GM12878 (cell line): ENCODE data around the gene KCNJ13. TPM values are rescaled to one million over a fixed set of nuclear protein-coding genes. Genes with fewer than 3 reads are reported as not detected.

ENCODE experiments used
- ATAC-seq: fragments of 200-7000 bp; cut with Tn5 transposase; 3 replicates; pipeline ENCODE4 v1.9.1; 2020; ENCODE audit warnings: mild to moderate bottlenecking, moderate library complexity
- BruUV-seq: library from RNA; stranded (reverse); fragments of 400-500 nt; replicated peaks from 2 replicates; lab custom pipeline; 2021; lab: Mats Ljungman, UMichigan
- CTCF ChIA-PET: fragments of 300-600 bp; sonication (Branson Sonifier 250); formaldehyde crosslinking; extraction: SDS; loops from one replicate; lab custom pipeline; 2021; ENCODE audit warnings: inconsistent platforms; lab: Yijun Ruan, JAX
- POLR2A ChIA-PET: fragments of 350-600 bp; formaldehyde crosslinking; extraction: SDS; loops from one replicate; lab custom pipeline; 2021; ENCODE audit warnings: inconsistent platforms; lab: Charles Lee
- RAD21 ChIA-PET: fragments of 300-600 bp; sonication (Branson Sonifier 250); formaldehyde crosslinking; loops from one replicate; lab custom pipeline; 2023; ENCODE audit warnings: antibody characterized with exemption; ENCODE audit not compliant: unreplicated experiment; lab: Charles Lee
- SMC1A ChIA-PET: fragments of 300-600 bp; sonication (Branson Sonifier 250); formaldehyde crosslinking; loops from one replicate; lab custom pipeline; 2023; ENCODE audit not compliant: unreplicated experiment, uncharacterized antibody; lab: Charles Lee
- DNase-seq: peaks from one replicate; pipeline ENCODE4 v3.0.0-alpha.2; 2011; ENCODE audit warnings: low read depth, low spot score
- FAIRE-seq: peaks from 3 replicates; lab custom pipeline; 2011; peaks lifted over from hg19 to GRCh38; lab: Jason Lieb, UNC
- H2AFZ ChIP-seq: 2 replicates; pipeline ENCODE4 v1.6.0; 2011; ENCODE audit warnings: low read depth, low read length, control low read depth; ENCODE audit not compliant: control insufficient read depth
- H3K27ac ChIP-seq: 2 replicates; pipeline ENCODE4 v1.5.1; 2011; ENCODE audit warnings: control low read depth; ENCODE audit not compliant: control insufficient read depth, insufficient read depth
- H3K27me3 ChIP-seq, 2 experiments: replicated peaks in 1 of 2; 2 replicates each; pipeline versions ENCODE4 v1.6.0 to v1.6.1; 2011; ENCODE audit warnings: low read length in 1 of 2; ENCODE audit not compliant: control insufficient read depth in 2 of 2, insufficient read depth in 2 of 2
- H3K36me3 ChIP-seq, 2 experiments: 2 replicates each; pipeline ENCODE4 v1.5.1; 2011; ENCODE audit warnings: low read length in 1 of 2; ENCODE audit not compliant: control insufficient read depth in 2 of 2, insufficient read depth in 2 of 2
- H3K4me1 ChIP-seq: 2 replicates; pipeline ENCODE4 v1.6.1; 2011; ENCODE audit warnings: mild to moderate bottlenecking, low read length, moderate library complexity, mixed read lengths; ENCODE audit not compliant: control insufficient read depth, insufficient read depth
- H3K4me2 ChIP-seq: 2 replicates; pipeline ENCODE4 v1.6.0; 2011; ENCODE audit warnings: control low read depth; ENCODE audit not compliant: control insufficient read depth, insufficient read depth
- H3K4me3 ChIP-seq: fragments of 200-600 bp; sonication (generic); 2 replicates; pipeline ENCODE4 v1.5.1; 2016
- H3K79me2 ChIP-seq: 2 replicates; pipeline ENCODE4 v1.6.0; 2011; ENCODE audit warnings: low read length; ENCODE audit not compliant: control insufficient read depth, insufficient read depth
- H3K9ac ChIP-seq: 2 replicates; pipeline ENCODE4 v1.8.0; 2011; ENCODE audit warnings: low read length, control low read depth, mixed read lengths; ENCODE audit not compliant: control insufficient read depth, insufficient read depth
- H3K9me3 ChIP-seq: replicated peaks from 3 replicates; pipeline ENCODE4 v1.5.1; 2011; ENCODE audit warnings: mild to moderate bottlenecking, low read length; ENCODE audit not compliant: control insufficient read depth, insufficient read depth
- H4K20me1 ChIP-seq: 2 replicates; pipeline ENCODE4 v1.6.0; 2011; ENCODE audit not compliant: control insufficient read depth, insufficient read depth
- BHLHE40 ChIP-seq, 2 experiments: fragments of 450-650 bp in 1 of 2; IDR thresholded peaks; 2 replicates each; pipeline ENCODE4 v1.6.1; 2011 to 2017; ENCODE audit warnings: low read depth in 2 of 2, borderline replicate concordance in 1 of 2, improper control_type of control experiment in 1 of 2, low read length in 1 of 2, mild to moderate bottlenecking in 1 of 2
- SPI1 ChIP-seq: IDR thresholded peaks from 2 replicates; pipeline ENCODE4 v1.6.1; 2011; ENCODE audit warnings: low read depth, mild to moderate bottlenecking, low read length, moderate library complexity, borderline replicate concordance; ENCODE audit not compliant: insufficient read depth
- TAF1 ChIP-seq: IDR thresholded peaks from 2 replicates; pipeline ENCODE4 v1.6.1; 2011; ENCODE audit warnings: mild to moderate bottlenecking, low read depth, low read length, borderline replicate concordance
- ZBTB11 ChIP-seq: fragments of 450-650 bp; formaldehyde crosslinking; IDR thresholded peaks from 2 replicates; pipeline ENCODE4 v1.5.0; 2022; ENCODE audit warnings: mild to moderate bottlenecking, missing genetic modification characterization
- in situ Hi-C: fragments of 300-500 bp; cut with MboI; formaldehyde crosslinking; loops from 9 replicates; pipeline ENCODE4 v1.14.3; 2018; ENCODE audit warnings: mixed read lengths
- intact Hi-C: fragments of 100-400 bp; cut with micrococcal nuclease; formaldehyde crosslinking; loops from one replicate; pipeline ENCODE4 v1.14.2; 2022; ENCODE audit not compliant: unreplicated experiment
- polyA plus RNA-seq, 11 experiments: library from polyadenylated mRNA; depleted of rRNA in 4 of 11; unstranded in 6 of 11; stranded (reverse) in 5 of 11; fragments of >200 nt; fragmentation: Nextera tagmentation in 4 of 11; fragmentation: Illumina TruSeq in 1 of 11; extraction: Ambion mirVana in 4 of 11; extraction: Trizol in 1 of 11; gene quantifications; 1 replicate in 1 of 11; 2 replicates in 10 of 11; pipeline versions ENCODE4 v1.2.1 to v1.2.3, GENCODE V29; 2011 to 2016; ENCODE audit warnings: inconsistent platforms in 2 of 11, missing spikeins in 2 of 11, low read depth in 1 of 11
- total RNA-seq, 4 experiments: library from RNA; depleted of rRNA in 3 of 4; stranded (reverse); fragments of >200 nt in 3 of 4; fragmentation: Illumina TruSeq in 1 of 4; extraction: Trizol in 1 of 4; gene quantifications; 2 replicates each; pipeline versions ENCODE4 v1.2.1 to v1.2.3, GENCODE V29; 2013 to 2021

The KCNJ13 gene
- total and polyA plus RNA-seq, 10 of the 15 experiments (the other 5 are each of a cell fraction or from before 2014, with no cell fraction given) = 0.24 to 0.68 (median 0.29) TPM; not detected in 7

GRCh38 chr2:232787806-232788205 lies 11.4 kb upstream of the KCNJ13 start:
- Histone ChIP-seq H3K4me3 (no peak overlapping the region), H4K20me1 (no peaks in the 10 kb centered on the region), H3K9me3 (no peaks in the 10 kb centered on the region), H3K9ac (no peak overlapping the region), H2AFZ (no peak overlapping the region), H3K4me1 (no peaks in the 10 kb centered on the region), H3K79me2 (no peaks in the 10 kb centered on the region), H3K27ac (no peak overlapping the region), H3K36me3 (peaks cover 3 to 18% of the 10 kb centered on the region in 2 experiments), H3K27me3 (no peaks in the 10 kb centered on the region), H3K4me2 (no peak overlapping the region)
- RAD21 ChIA-PET = no interaction called here
- SMC1A ChIA-PET = interaction anchor here (0.6 kb wide), 1 partner anchor 10 kb away, joined by 5 read pairs; no protein-coding TSS in a partner anchor
- intact Hi-C loops = no loop called here
- POLR2A ChIA-PET = no interaction called here
- CTCF ChIA-PET = interaction anchor here (2.0 kb wide), 1 partner anchor 21 kb away, joined by 6 read pairs; no protein-coding TSS in a partner anchor
- ATAC-seq (no peak), DNase-seq (no peak), FAIRE-seq (no peak)
- TF ChIP-seq BHLHE40 (IDR thresholded peaks at IDR 0.05; ENCODE audit: borderline replicate concordance in 1 of 2, low read depth in 2 of 2, low read length in 1 of 2) = no peak
- BruUV-seq = no TSS peak
- in situ Hi-C loops = no loop called here

GRCh38 chr2:232783278-232783677 lies 6.9 kb upstream of the KCNJ13 start:
- no peak for DNase-seq
- H3K9ac ChIP-seq = no peak overlapping the region
- H3K9me3 ChIP-seq = no peaks in the 10 kb centered on the region
- H4K20me1 ChIP-seq = no peaks in the 10 kb centered on the region
- FAIRE-seq = no peak
- RAD21 ChIA-PET = interaction anchor here (1.4 kb wide), 1 partner anchor 11 kb away, joined by 4 read pairs; no protein-coding TSS in a partner anchor
- no peaks in the 10 kb centered on the region for H3K4me1 ChIP-seq
- H3K27ac ChIP-seq = no peak overlapping the region
- no peak overlapping the region for H2AFZ ChIP-seq
- POLR2A ChIA-PET = interaction anchor here (0.8 to 1.0 kb wide), 2 partner anchors 10 to 13 kb away, joined by 3 to 4 read pairs; no protein-coding TSS in a partner anchor
- H3K79me2 ChIP-seq = no peaks in the 10 kb centered on the region
- CTCF ChIA-PET = interaction anchor here (0.8 to 3.0 kb wide), 4 partner anchors 11 to 270 kb away, joined by 3 to 16 read pairs (median 3); no protein-coding TSS in a partner anchor
- peaks cover 0 to 5% of the 10 kb centered on the region in 2 experiments; a peak in 2 of 4 replicates for H3K36me3 ChIP-seq
- SMC1A ChIA-PET = interaction anchor here (0.7 to 3.3 kb wide), 6 partner anchors 9 to 37 kb away, joined by 3 to 24 read pairs (median 5); no protein-coding TSS in a partner anchor
- BruUV-seq = no TSS peak
- no peaks in the 10 kb centered on the region for H3K27me3 ChIP-seq
- intact Hi-C loops = no loop called here
- no peak overlapping the region for H3K4me3 ChIP-seq
- ATAC-seq = no peak
- in situ Hi-C loops = no loop called here
- TF ChIP-seq ZBTB11 (CRISPR knock-in tag) (no peak), SPI1 (peak; percentile 52; the same call in 1 of the 2 replicates), TAF1 (no peak)
- H3K4me2 ChIP-seq = no peak overlapping the region
